GM12891 (cell line): ENCODE measurements around the gene SPON1.

Experiments
- POLR2A ChIP-seq: IDR thresholded peaks from 2 replicates; pipeline ENCODE4 v1.6.1; 2011; ENCODE audit warnings: low read depth, low read length, control low read depth
- POLR2AphosphoS5 ChIP-seq: IDR thresholded peaks from 2 replicates; pipeline ENCODE4 v1.6.1; 2011; ENCODE audit warnings: low read depth, low read length, control low read depth

GRCh38 chr11:14111496-14111895 lies 149.0 kb downstream of the SPON1 start:
- no peak for TF ChIP-seq POLR2A
- no peak for TF ChIP-seq POLR2AphosphoS5
